ENCODE data around the gene MYO15B.
"Not testable (repeated sequence)": the region's sequence is repeated elsewhere in the genome, so short reads cannot be mapped to it uniquely, and the experiment has no call there.

Gene MYO15B

GRCh38 chr17:75576661-75577060 lies 10.9 kb upstream of the MYO15B start:
- no peak for DNase-seq

GRCh38 chr17:75581121-75581725 lies 6.4 kb upstream of the MYO15B start:
- DNase-seq, result peak; percentile 27

- DNase-seq, result not testable (repeated sequence)
Observed at GRCh38 chr17:75583197-75583596, 4.4 kb upstream of the MYO15B start.

GRCh38 chr17:75584849-75585175 lies 2.8 kb upstream of the MYO15B start:
- no peak for DNase-seq

GRCh38 chr17:75588596-75589011 lies 1.0 kb downstream of the MYO15B start:
- peak; percentile 31 for DNase-seq

GRCh38 chr17:75589012-75589918 lies 1.7 kb downstream of the MYO15B start:
- peak; percentile 99 for DNase-seq

GRCh38 chr17:75589919-75590303 lies 2.3 kb downstream of the MYO15B start:
- DNase-seq, result no peak

- no peak for DNase-seq
Observed at GRCh38 chr17:75590314-75590761, 2.7 kb downstream of the MYO15B start.

- DNase-seq, result no peak
Observed at GRCh38 chr17:75590849-75591721, 3.5 kb downstream of the MYO15B start.

GRCh38 chr17:75591722-75592302 lies 4.2 kb downstream of the MYO15B start:
- DNase-seq, result no peak

- no peak for DNase-seq
Observed at GRCh38 chr17:75592348-75593020, 4.9 kb downstream of the MYO15B start.

GRCh38 chr17:75593430-75593829 lies 5.8 kb downstream of the MYO15B start:
- DNase-seq, result not testable (repeated sequence)

- DNase-seq, result no peak
Observed at GRCh38 chr17:75594499-75595283, 7.1 kb downstream of the MYO15B start.

- no peak for DNase-seq
Observed at GRCh38 chr17:75595284-75595919, 7.8 kb downstream of the MYO15B start.

GRCh38 chr17:75595920-75596313 lies 8.3 kb downstream of the MYO15B start:
- DNase-seq, result no peak

- DNase-seq, result no peak
Observed at GRCh38 chr17:75596320-75597087, 8.9 kb downstream of the MYO15B start.

GRCh38 chr17:75601057-75601987 lies 13.7 kb downstream of the MYO15B start:
- peak; percentile 46 for DNase-seq

GRCh38 chr17:75602644-75603043 lies 15.0 kb downstream of the MYO15B start:
- DNase-seq, result no peak

- no peak for DNase-seq
Observed at GRCh38 chr17:75603123-75603522, 15.5 kb downstream of the MYO15B start.

Data from stimulated activated CD4-positive, alpha-beta T cell treated with anti-CD3 and anti-CD28 coated beads, Interleukin-12 subunit alpha, Interleukin-12 subunit beta, amount 100 ng/mL, for 4 hours (primary cell).